ENCODE measurements around the gene AKAP13.

The AKAP13 gene

GRCh38 chr15:85598718-85599398 is 218.5 kb downstream of the AKAP13 start:
- no peak for DNase-seq (ENCODE audit: low spot score)

GRCh38 chr15:85600001-85600400 is 219.6 kb downstream of the AKAP13 start:
- DNase-seq (ENCODE audit: low spot score): no peak

GRCh38 chr15:85603160-85603559 is 222.8 kb downstream of the AKAP13 start:
- no peak for DNase-seq (ENCODE audit: low spot score)

GRCh38 chr15:85603703-85604102 is 223.3 kb downstream of the AKAP13 start:
- DNase-seq (ENCODE audit: low spot score): no peak

- no peak for DNase-seq (ENCODE audit: low spot score)
These were observed 223.8 kb downstream of the AKAP13 start for GRCh38 chr15:85604194-85604593.

GRCh38 chr15:85606738-85607137 is 226.3 kb downstream of the AKAP13 start:
- no peak for DNase-seq (ENCODE audit: low spot score)

GRCh38 chr15:85607141-85607806 is 226.9 kb downstream of the AKAP13 start:
- DNase-seq (ENCODE audit: low spot score): no peak

GRCh38 chr15:85607842-85608241 is 227.4 kb downstream of the AKAP13 start:
- DNase-seq (ENCODE audit: low spot score): peak; percentile 60

- DNase-seq (ENCODE audit: low spot score): no peak
These were observed 229.1 kb downstream of the AKAP13 start for GRCh38 chr15:85609492-85609891.

- DNase-seq (ENCODE audit: low spot score): no peak
These were observed 231.0 kb downstream of the AKAP13 start for GRCh38 chr15:85611361-85611760.

GRCh38 chr15:85614059-85614458 is 233.7 kb downstream of the AKAP13 start:
- no peak for DNase-seq (ENCODE audit: low spot score)

GRCh38 chr15:85615930-85616329 is 235.5 kb downstream of the AKAP13 start:
- no peak for DNase-seq (ENCODE audit: low spot score)

GRCh38 chr15:85616549-85617110 is 236.2 kb downstream of the AKAP13 start:
- no peak for DNase-seq (ENCODE audit: low spot score)

- DNase-seq (ENCODE audit: low spot score): no peak
These were observed 237.8 kb downstream of the AKAP13 start for GRCh38 chr15:85618228-85618505.

- peak; percentile 89 for DNase-seq (ENCODE audit: low spot score)
These were observed 238.6 kb downstream of the AKAP13 start for GRCh38 chr15:85618956-85619491.

GRCh38 chr15:85619992-85620689 is 239.7 kb downstream of the AKAP13 start:
- DNase-seq (ENCODE audit: low spot score): no peak

GRCh38 chr15:85620690-85621049 is 240.3 kb downstream of the AKAP13 start:
- DNase-seq (ENCODE audit: low spot score): no peak

GRCh38 chr15:85621094-85621493 is 240.7 kb downstream of the AKAP13 start:
- DNase-seq (ENCODE audit: low spot score): no peak

GRCh38 chr15:85622221-85622831 is 241.9 kb downstream of the AKAP13 start:
- no peak for DNase-seq (ENCODE audit: low spot score)

GRCh38 chr15:85623315-85624049 is 243.1 kb downstream of the AKAP13 start:
- DNase-seq (ENCODE audit: low spot score): no peak

GRCh38 chr15:85624291-85624801 is 243.9 kb downstream of the AKAP13 start:
- DNase-seq (ENCODE audit: low spot score): no peak
